Prostate gland (tissue), 2 donors: Measurements from ENCODE around the gene AK8.

Experiments used
- CTCF ChIP-seq, 4 experiments: fragments of 200-600 bp in 2 of 4; fragments of 450-650 bp in 2 of 4; sonication (generic) in 2 of 4; IDR thresholded peaks; 1 replicate in 3 of 4; 2 replicates in 1 of 4; pipeline ENCODE4 v1.5.1; 2016 to 2019; ENCODE audit warnings: antibody characterized with exemption in 4 of 4, mild to moderate bottlenecking in 2 of 4, moderate library complexity in 2 of 4
- POLR2A ChIP-seq: fragments of 450-650 bp; IDR thresholded peaks from one replicate; pipeline ENCODE4 v1.6.1; 2016; ENCODE audit warnings: antibody characterized with exemption, mild to moderate bottlenecking
- POLR2AphosphoS5 ChIP-seq: sonication (generic); formaldehyde crosslinking; IDR thresholded peaks from one replicate; pipeline ENCODE4 v1.6.1; 2017; ENCODE audit warnings: antibody characterized with exemption

DNA sequence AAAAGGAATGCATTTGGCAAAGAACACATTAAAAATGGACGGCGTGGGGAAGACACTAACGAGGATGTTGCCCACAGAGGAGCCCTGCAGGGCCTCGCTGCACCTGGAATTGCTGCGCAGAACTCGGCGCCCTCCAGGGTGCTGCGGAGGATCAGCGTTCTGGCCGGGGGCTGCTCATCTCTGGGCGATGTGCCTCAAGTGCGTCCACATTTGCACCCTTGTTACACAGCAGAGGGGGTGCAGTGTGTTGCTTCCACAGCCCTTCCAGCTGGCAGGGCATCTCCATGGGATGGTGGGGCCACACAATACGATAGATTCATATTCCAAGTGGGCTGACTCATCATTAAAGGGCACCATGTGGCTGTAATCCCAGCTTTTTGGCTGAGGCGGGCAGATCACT, 63.1 kb downstream of the AK8 start:
- TF ChIP-seq CTCF (IDR thresholded peaks at IDR 0.05): no peak
- TF ChIP-seq POLR2AphosphoS5: no peak
- TF ChIP-seq POLR2A: no peak
